ENCODE measurements around the gene WDR75.

GRCh38 chr2:189465076-189465475 is 23.8 kb downstream of the WDR75 start:
- TF ChIP-seq TCF3 (CRISPR knock-in tag; IDR thresholded peaks at IDR 0.05) = no peak
- no peak for TF ChIP-seq POU5F1 (IDR thresholded peaks at IDR 0.05; ENCODE audit: borderline replicate concordance, low read depth, low read length, partially characterized antibody)
- no peak for TF ChIP-seq GMEB1 (CRISPR knock-in tag; IDR thresholded peaks at IDR 0.05)
- no peak for TF ChIP-seq XRCC3 (IDR thresholded peaks at IDR 0.05)
